ENCODE measurements around the gene TRHDE.

DNA sequence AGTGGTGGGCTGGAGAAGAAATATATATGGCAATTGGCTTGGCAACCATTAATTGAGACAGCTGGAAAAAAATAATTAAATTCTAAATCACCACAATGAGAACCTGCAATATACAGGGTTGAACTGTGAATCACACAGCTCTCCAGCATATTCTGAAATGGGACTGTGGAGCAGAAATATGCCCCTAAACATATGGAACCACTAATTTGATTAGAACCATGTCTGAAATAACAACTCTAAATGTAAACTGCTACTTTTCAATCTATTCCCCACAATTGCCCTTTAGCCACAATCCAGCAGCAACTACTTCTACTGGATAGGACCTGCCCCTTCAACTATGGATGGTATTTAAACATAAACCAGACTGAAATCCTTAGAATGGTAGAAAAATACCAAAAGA is 330.4 kb downstream of the TRHDE start:
- TF ChIP-seq POU2F2 (IDR thresholded peaks at IDR 0.05; ENCODE audit: low read depth, low read length) = no peak
- no peak for TF ChIP-seq POLR2A (IDR thresholded peaks at IDR 0.05; ENCODE audit: low read depth, low read length)
